SK-N-SH (cell line): ENCODE measurements around the gene USP19.

ENCODE experiments used
- CTCF ChIP-seq: fragments of 200-600 bp; sonication (generic); IDR thresholded peaks from 2 replicates; pipeline ENCODE4 v1.6.1; 2017; ENCODE audit warnings: antibody characterized with exemption, mild to moderate bottlenecking, moderate library complexity
- EP300 ChIP-seq, 2 experiments: IDR thresholded peaks; 2 replicates each; pipeline versions ENCODE4 v1.4.0 to v1.6.1; 2012; ENCODE audit warnings: borderline replicate concordance in 1 of 2, low read depth in 1 of 2, low read length in 1 of 2
- EZH2phosphoT487 ChIP-seq: fragments of 200-600 bp; sonication (generic); IDR thresholded peaks from 2 replicates; pipeline ENCODE4 v1.6.1; 2017; ENCODE audit warnings: low read depth, mixed run types, mild to moderate bottlenecking, antibody characterized with exemption, moderate library complexity, borderline replicate concordance
- REST ChIP-seq: IDR thresholded peaks from 2 replicates; pipeline ENCODE4 v1.6.1; 2012; ENCODE audit warnings: mild to moderate bottlenecking, low read depth, low read length, moderate library complexity
- SMC3 ChIP-seq: IDR thresholded peaks from 2 replicates; pipeline ENCODE4 v1.6.1; 2012; ENCODE audit warnings: low read depth, low read length, improper control_type of control experiment
- TAF1 ChIP-seq: IDR thresholded peaks from 2 replicates; pipeline ENCODE4 v1.6.1; 2012; ENCODE audit warnings: low read depth, mild to moderate bottlenecking, low read length, moderate library complexity, borderline replicate concordance

GRCh38 chr3:49079270-49079669 is 41.4 kb downstream of the USP19 start:
- TF ChIP-seq SMC3 (no peak), EZH2phosphoT487 (no peak), TAF1 (no peak), CTCF (no peak), REST (no peak), EP300 (IDR thresholded peaks at IDR 0.05; ENCODE audit: borderline replicate concordance in 1 of 2, low read depth in 1 of 2, low read length in 1 of 2) (no peak)
